ENCODE results near the gene ABLIM1. TPM values are rescaled to one million over a fixed set of nuclear protein-coding genes. Genes with fewer than 3 reads are reported as not detected.
A peak's percentile ranks its signal among the peaks of the same experiment; 100 is the strongest.

ABLIM1 gene
- total and polyA plus RNA-seq, 8 donors = 28.1 to 276 (median 92.9) TPM

DNA sequence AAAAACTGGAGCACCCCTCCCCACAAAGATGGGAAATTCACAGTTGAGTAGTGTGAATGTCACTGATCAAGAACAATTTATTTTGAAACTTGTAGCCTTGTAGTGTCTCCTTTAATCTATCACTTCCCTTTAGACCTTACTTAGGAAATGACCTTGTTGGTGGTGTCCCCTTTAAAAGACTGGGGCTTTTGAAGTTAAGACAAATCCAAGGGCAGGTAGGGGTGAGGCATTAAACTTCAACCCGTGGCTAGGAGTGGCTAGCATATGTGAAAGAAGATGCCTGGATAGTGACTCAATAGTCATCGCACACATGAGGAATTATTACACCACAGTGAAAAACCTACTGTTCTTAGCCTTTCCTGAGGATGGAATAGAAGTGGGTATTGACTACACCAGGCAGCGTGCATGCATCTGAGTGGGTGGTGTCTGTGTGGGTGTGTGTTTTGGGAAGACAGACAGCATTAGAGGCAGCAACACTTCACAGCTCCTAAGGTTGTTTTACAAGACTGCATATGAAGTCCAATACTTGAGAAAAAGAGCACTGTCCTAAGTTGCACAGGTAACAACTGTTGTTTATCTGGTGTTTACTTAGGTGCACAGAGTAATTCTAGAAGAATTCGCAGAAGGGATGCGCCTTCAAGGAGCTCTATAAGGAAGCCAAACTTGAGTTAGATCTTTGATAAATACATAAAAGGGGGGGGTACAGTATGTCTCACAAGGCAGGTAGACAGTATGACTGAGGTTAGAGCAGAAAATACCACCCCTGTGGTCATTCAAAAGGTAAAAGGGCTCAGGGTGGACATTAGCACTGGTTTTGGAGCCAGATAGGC is 32.9 kb downstream of the ABLIM1 start:
- 77 to 90% (median 81%) methylated on average over 5 of the region's 5 CpGs for WGBS, 5 donors
- Histone ChIP-seq H3K27me3 (no peaks in the 10 kb centered on the region), H3K4me1 (peaks cover 17 to 49% (median 28%) of the 10 kb centered on the region in 4 donors), H3K9me3 (no peaks in the 10 kb centered on the region), H3K27ac (peak overlapping the region in 4 of 5 donors; percentile 55 to 78 (median 64)), H3K4me3 (no peak overlapping the region), H3K36me3 (no peaks in the 10 kb centered on the region)
- intact Hi-C loops (cut with DNase I; ENCODE audit: low total_unique reads) = no loop called here
- DNase-seq = no peak
- TF ChIP-seq POLR2A (IDR thresholded peaks at IDR 0.05) (no peak), EP300 (IDR thresholded peaks at IDR 0.05) (no peak), POLR2AphosphoS5 (IDR thresholded peaks at IDR 0.05) (no peak)
- TF ChIP-seq, protein P1, sequence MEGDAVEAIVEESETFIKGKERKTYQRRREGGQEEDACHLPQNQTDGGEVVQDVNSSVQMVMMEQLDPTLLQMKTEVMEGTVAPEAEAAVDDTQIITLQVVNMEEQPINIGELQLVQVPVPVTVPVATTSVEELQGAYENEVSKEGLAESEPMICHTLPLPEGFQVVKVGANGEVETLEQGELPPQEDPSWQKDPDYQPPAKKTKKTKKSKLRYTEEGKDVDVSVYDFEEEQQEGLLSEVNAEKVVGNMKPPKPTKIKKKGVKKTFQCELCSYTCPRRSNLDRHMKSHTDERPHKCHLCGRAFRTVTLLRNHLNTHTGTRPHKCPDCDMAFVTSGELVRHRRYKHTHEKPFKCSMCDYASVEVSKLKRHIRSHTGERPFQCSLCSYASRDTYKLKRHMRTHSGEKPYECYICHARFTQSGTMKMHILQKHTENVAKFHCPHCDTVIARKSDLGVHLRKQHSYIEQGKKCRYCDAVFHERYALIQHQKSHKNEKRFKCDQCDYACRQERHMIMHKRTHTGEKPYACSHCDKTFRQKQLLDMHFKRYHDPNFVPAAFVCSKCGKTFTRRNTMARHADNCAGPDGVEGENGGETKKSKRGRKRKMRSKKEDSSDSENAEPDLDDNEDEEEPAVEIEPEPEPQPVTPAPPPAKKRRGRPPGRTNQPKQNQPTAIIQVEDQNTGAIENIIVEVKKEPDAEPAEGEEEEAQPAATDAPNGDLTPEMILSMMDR (IDR thresholded peaks at IDR 0.05) = no peak

DNA sequence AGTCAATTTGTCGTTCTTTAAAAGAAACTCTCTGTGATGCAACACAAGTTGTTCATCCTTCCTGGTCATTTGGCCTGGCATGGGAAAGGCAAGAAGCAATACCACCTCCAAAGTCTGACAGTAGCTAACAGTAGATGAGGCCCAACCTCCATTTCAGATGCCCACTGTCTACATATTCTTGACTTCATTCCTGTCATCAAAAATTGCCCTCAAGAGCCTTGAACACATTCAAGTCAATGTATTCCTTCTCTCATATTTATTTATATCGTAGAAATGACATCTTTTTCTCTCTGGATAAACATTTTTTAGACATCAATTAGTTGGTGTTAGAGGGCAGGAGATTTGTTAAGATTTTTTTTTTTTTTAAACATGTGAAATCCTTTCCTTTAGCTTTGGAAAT is 33.7 kb downstream of the ABLIM1 start:
- 69 to 96% (median 89%) methylated on average over 2 of the region's 2 CpGs for WGBS, 5 donors
- no peak for DNase-seq
- Histone ChIP-seq H3K27me3 (no peaks in the 10 kb centered on the region), H3K36me3 (no peaks in the 10 kb centered on the region), H3K4me3 (no peak overlapping the region), H3K9me3 (no peaks in the 10 kb centered on the region), H3K4me1 (peaks cover 17 to 44% (median 24%) of the 10 kb centered on the region in 4 donors), H3K27ac (peak overlapping the region; percentile 52 to 78 (median 56))
- TF ChIP-seq EP300 (IDR thresholded peaks at IDR 0.05) = no peak
- TF ChIP-seq POLR2A (IDR thresholded peaks at IDR 0.05) = no peak
- no peak for TF ChIP-seq POLR2AphosphoS5 (IDR thresholded peaks at IDR 0.05)
- TF ChIP-seq, protein P1 (IDR thresholded peaks at IDR 0.05) = no peak
- intact Hi-C loops (cut with DNase I; ENCODE audit: low total_unique reads) = no loop called here

DNA sequence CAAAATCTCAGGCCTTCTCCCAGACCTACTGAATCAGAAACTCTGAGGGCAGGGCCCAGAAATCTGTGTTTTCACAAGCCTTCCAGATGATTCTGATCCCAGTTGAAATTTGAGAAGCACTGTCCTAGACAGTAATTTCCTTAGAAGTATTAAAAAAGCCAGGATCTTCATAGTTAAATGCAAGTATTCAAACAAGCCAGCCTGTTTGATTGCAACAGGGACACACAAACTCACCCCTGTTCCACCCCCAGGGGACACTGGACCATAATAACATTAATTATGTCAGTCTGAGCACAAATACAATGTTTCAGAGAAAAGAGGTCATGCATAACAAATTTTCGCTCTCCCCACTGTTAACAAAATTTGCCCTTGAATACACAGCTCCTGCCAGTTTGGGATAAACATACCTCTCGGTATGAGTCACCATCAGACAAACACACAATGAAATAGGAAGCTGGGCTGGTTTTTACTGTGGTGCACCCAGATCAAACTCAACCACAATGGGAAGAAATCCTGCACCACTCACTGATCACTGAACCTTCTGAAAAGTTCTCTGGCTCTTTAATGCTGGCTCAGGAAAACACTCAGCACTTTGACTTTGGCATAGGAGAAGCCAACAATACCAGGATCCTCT is 34.3 kb downstream of the ABLIM1 start:
- Histone ChIP-seq H3K4me3 (no peak overlapping the region), H3K27me3 (no peaks in the 10 kb centered on the region), H3K9me3 (no peaks in the 10 kb centered on the region), H3K36me3 (no peaks in the 10 kb centered on the region), H3K4me1 (peaks cover 17 to 39% (median 24%) of the 10 kb centered on the region in 4 donors), H3K27ac (peak overlapping the region; percentile 52 to 78 (median 56))
- TF ChIP-seq POLR2AphosphoS5 (IDR thresholded peaks at IDR 0.05) = peak in 2 of 3 donors; percentile 19 to 49
- TF ChIP-seq POLR2A (IDR thresholded peaks at IDR 0.05) = no peak
- WGBS, 5 donors = 10 to 20% (median 14%) methylated on average over 2 of the region's 2 CpGs
- DNase-seq = peak in 1 of 2 donors; percentile 73
- intact Hi-C loops (cut with DNase I; ENCODE audit: low total_unique reads) = no loop called here

DNA sequence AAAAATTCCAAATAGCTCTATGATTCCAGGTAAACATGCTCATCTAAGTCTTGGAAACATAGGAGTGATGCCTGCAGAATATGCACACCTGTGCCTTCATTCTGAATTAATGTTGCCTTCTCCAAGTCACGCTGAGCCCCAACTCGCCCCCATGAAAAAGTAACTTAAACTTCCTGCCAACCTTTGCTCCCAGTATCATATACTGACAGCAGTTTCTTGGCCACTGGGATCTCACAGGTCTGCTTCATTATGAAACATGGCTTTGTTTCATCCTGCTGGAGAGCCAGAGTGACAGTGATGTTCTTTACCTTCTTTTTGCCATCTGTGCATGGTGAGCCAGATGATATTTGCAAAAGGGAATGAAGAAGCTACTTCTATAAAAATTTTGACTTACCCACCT is 34.9 kb downstream of the ABLIM1 start:
- 46 to 85% (median 66%) methylated on average over 2 of the region's 2 CpGs for WGBS, 5 donors
- no peak for DNase-seq
- H3K36me3 ChIP-seq = no peaks in the 10 kb centered on the region
- H3K27me3 ChIP-seq = no peaks in the 10 kb centered on the region
- H3K4me1 ChIP-seq = peaks cover 17 to 39% (median 24%) of the 10 kb centered on the region in 4 donors
- H3K27ac ChIP-seq = peak overlapping the region in 4 of 5 donors; percentile 55 to 78 (median 64)
- no peaks in the 10 kb centered on the region for H3K9me3 ChIP-seq
- intact Hi-C loops (cut with DNase I; ENCODE audit: low total_unique reads) = no loop called here
- TF ChIP-seq POLR2A (IDR thresholded peaks at IDR 0.05) = no peak
- TF ChIP-seq POLR2AphosphoS5 (IDR thresholded peaks at IDR 0.05) = no peak
- TF ChIP-seq, protein P1 (IDR thresholded peaks at IDR 0.05) = no peak
- no peak for TF ChIP-seq EP300 (IDR thresholded peaks at IDR 0.05)
- no peak overlapping the region for H3K4me3 ChIP-seq
